HepG2 (cell line): ENCODE results near the gene ANO3. TPM values are rescaled to one million over a fixed set of nuclear protein-coding genes. Genes with fewer than 3 reads are reported as not detected.

Experiments
- ARID5B ChIP-seq: IDR thresholded peaks from 2 replicates; pipeline ENCODE4 v1.4.0; 2020; ENCODE audit warnings: mild to moderate bottlenecking, missing genetic modification reagents
- BORCS8-MEF2B ChIP-seq: sonication (generic); formaldehyde crosslinking; IDR thresholded peaks from 2 replicates; pipeline ENCODE4 v1.8.0; 2022; ENCODE audit warnings: mild to moderate bottlenecking, missing genetic modification reagents
- CSRNP2 ChIP-seq: sonication (generic); formaldehyde crosslinking; conservative IDR thresholded peaks from 2 replicates; pipeline ENCODE4 v1.8.0; 2022; ENCODE audit warnings: low read depth, missing genetic modification reagents
- E2F1 ChIP-seq: sonication (generic); formaldehyde crosslinking; IDR thresholded peaks from 2 replicates; pipeline ENCODE4 v1.5.0; 2020; ENCODE audit warnings: missing genetic modification reagents
- ETV5 ChIP-seq: IDR thresholded peaks from 2 replicates; pipeline ENCODE4 v1.6.1; 2018; ENCODE audit warnings: missing biosample characterization, missing genetic modification reagents, inconsistent platforms, borderline replicate concordance
- GTF2F1 ChIP-seq: fragments of 150-350 bp; IDR thresholded peaks from 2 replicates; pipeline ENCODE4 v1.6.1; 2014; ENCODE audit warnings: low read length
- HOXA5 ChIP-seq: sonication (generic); formaldehyde crosslinking; IDR thresholded peaks from 2 replicates; pipeline ENCODE4 v1.4.0; 2020; ENCODE audit warnings: missing genetic modification reagents
- NFYB ChIP-seq: sonication (generic); formaldehyde crosslinking; IDR thresholded peaks from 2 replicates; pipeline ENCODE4 v1.4.0; 2020; ENCODE audit warnings: missing genetic modification reagents
- RBM39 ChIP-seq: fragments of 200-400 bp; formaldehyde crosslinking; IDR thresholded peaks from one replicate; pipeline ENCODE4 v1.6.1; 2018; ENCODE audit warnings: antibody characterized with exemption, mild to moderate bottlenecking, low read depth, low read length; ENCODE audit not compliant: poor library complexity, severe bottlenecking
- RFX1 ChIP-seq: fragments of 450-650 bp; IDR thresholded peaks from 2 replicates; pipeline ENCODE4 v1.6.1; 2017
- SNAI1 ChIP-seq: sonication (generic); formaldehyde crosslinking; IDR thresholded peaks from 2 replicates; pipeline ENCODE4 v1.5.0; 2020; ENCODE audit warnings: mild to moderate bottlenecking, missing genetic modification reagents, borderline replicate concordance
- ZBTB14 ChIP-seq: sonication (generic); formaldehyde crosslinking; IDR thresholded peaks from 2 replicates; pipeline ENCODE4 v1.4.0; 2020; ENCODE audit warnings: missing genetic modification reagents
- ZNF142 ChIP-seq: sonication (generic); formaldehyde crosslinking; IDR thresholded peaks from 2 replicates; pipeline ENCODE4 v1.4.0; 2020; ENCODE audit warnings: missing genetic modification reagents
- ZNF441 ChIP-seq: sonication (generic); formaldehyde crosslinking; IDR thresholded peaks from 2 replicates; pipeline ENCODE4 v1.7.0; 2021; ENCODE audit warnings: missing genetic modification reagents, borderline replicate concordance
- ZNF556 ChIP-seq: sonication (generic); formaldehyde crosslinking; IDR thresholded peaks from 2 replicates; pipeline ENCODE4 v1.4.0; 2020; ENCODE audit warnings: mild to moderate bottlenecking, missing genetic modification reagents, borderline replicate concordance
- polyA plus RNA-seq, 8 experiments: library from polyadenylated mRNA; depleted of rRNA in 3 of 8; stranded (reverse) in 7 of 8; unstranded in 1 of 8; fragments of >200 nt; fragmentation: Illumina TruSeq in 4 of 8; extraction: Trizol in 4 of 8; gene quantifications; 2 replicates each; pipeline versions ENCODE4 v1.2.1 to v1.2.3, GENCODE V29; 2011 to 2016; ENCODE audit warnings: low read depth in 4 of 8, missing spikeins in 1 of 8, mixed read lengths in 1 of 8; ENCODE audit not compliant: insufficient read depth in 1 of 8
- total RNA-seq, 5 experiments: library from RNA; depleted of rRNA; stranded (reverse); fragments of >200 nt; fragmentation: Illumina TruSeq; extraction: Trizol; gene quantifications; 2 replicates each; pipeline ENCODE4 v1.2.3, GENCODE V29; 2016; ENCODE audit warnings: low read depth in 1 of 5

ANO3 gene
- total and polyA plus RNA-seq, 2 of the 13 experiments (the other 11 are each of a cell fraction or from before 2014, with no cell fraction given): 0.17 to 0.44 TPM

- peak; percentile 82 for TF ChIP-seq RFX1
- TF ChIP-seq BORCS8-MEF2B (CRISPR knock-in tag): peak; percentile 77; the same call in 1 of the 2 replicates
- TF ChIP-seq ZNF441 (CRISPR knock-in tag): peak; percentile 98
- TF ChIP-seq HOXA5 (CRISPR knock-in tag): 0 out of 2 replicates have a peak, but pooled peaks have one; percentile 42
- no peak for TF ChIP-seq CSRNP2
- 0 out of 2 replicates have a peak, but pooled peaks have one; percentile 18 for TF ChIP-seq ARID5B (CRISPR knock-in tag)
- TF ChIP-seq ETV5 (CRISPR knock-in tag): no peak
- 0 out of 2 replicates have a peak, but pooled peaks have one; percentile 38 for TF ChIP-seq ZNF556 (CRISPR knock-in tag)
- TF ChIP-seq NFYB (CRISPR knock-in tag): no peak
- no peak for TF ChIP-seq SNAI1 (CRISPR knock-in tag)
- TF ChIP-seq GTF2F1: no peak
- peak; percentile 80; the same call in 1 of the 2 replicates for TF ChIP-seq ZNF142 (CRISPR knock-in tag)
- TF ChIP-seq ZBTB14 (CRISPR knock-in tag): 0 out of 2 replicates have a peak, but pooled peaks have one; percentile 44
- 0 out of 2 replicates have a peak, but pooled peaks have one; percentile 32 for TF ChIP-seq E2F1 (CRISPR knock-in tag)
- TF ChIP-seq RBM39: peak; percentile 74
Observed at GRCh38 chr11:26331911-26332571, at the start of gene ANO3 (continued).
